Heart left ventricle (tissue), 16 donors: Measurements from ENCODE around the gene UBASH3A. TPM values are rescaled to one million over a fixed set of nuclear protein-coding genes. Genes with fewer than 3 reads are reported as not detected.

ENCODE experiments used
- ATAC-seq, 4 donors: fragments of 200-7000 bp; cut with Tn5 transposase; one replicate each; pipeline ENCODE4 v1.9.1; 2020 to 2022; ENCODE audit warnings: moderate library complexity in 4 of 4, mild to moderate bottlenecking in 3 of 4, moderate number of reproducible peaks in 1 of 4
- DNase-seq, 5 donors: peaks; one replicate each; pipeline ENCODE4 v3.0.0-alpha.2; 2020
- H3K27ac ChIP-seq, 12 donors: fragments of 200-600 bp; sonication (generic) in 4 of 12; one replicate each; pipeline versions ENCODE4 v1.5.0 to v1.8.0; 2016 to 2022; ENCODE audit warnings: mild to moderate bottlenecking in 2 of 12
- H3K27me3 ChIP-seq, 9 donors: fragments of 200-600 bp; sonication (generic) in 2 of 9; one replicate each; pipeline versions ENCODE4 v1.5.1 to v1.8.0; 2016 to 2022; ENCODE audit warnings: mild to moderate bottlenecking in 3 of 9
- H3K36me3 ChIP-seq, 9 donors: fragments of 200-600 bp; sonication (generic) in 2 of 9; one replicate each; pipeline versions ENCODE4 v1.5.0 to v1.8.0; 2018 to 2022; ENCODE audit warnings: mild to moderate bottlenecking in 2 of 9
- H3K4me1 ChIP-seq, 12 donors: fragments of 200-600 bp; sonication (generic) in 4 of 12; one replicate each; pipeline versions ENCODE4 v1.5.0 to v1.8.0; 2016 to 2022; ENCODE audit warnings: mild to moderate bottlenecking in 3 of 12
- H3K4me3 ChIP-seq, 12 donors: fragments of 200-600 bp; sonication (generic) in 4 of 12; one replicate each; pipeline versions ENCODE4 v1.5.0 to v1.8.0; 2017 to 2022; ENCODE audit warnings: mild to moderate bottlenecking in 9 of 12, moderate library complexity in 4 of 12
- H3K9me3 ChIP-seq, 12 donors: fragments of 200-600 bp; sonication (generic) in 4 of 12; one replicate each; pipeline versions ENCODE4 v1.5.0 to v1.8.0; 2016 to 2022; ENCODE audit warnings: mild to moderate bottlenecking in 1 of 12
- POLR2A ChIP-seq, 2 donors: fragments of 450-650 bp; IDR thresholded peaks; one replicate each; pipeline ENCODE4 v1.6.1; 2017; ENCODE audit warnings: antibody characterized with exemption in 2 of 2, mild to moderate bottlenecking in 2 of 2, moderate library complexity in 2 of 2
- WGBS, 4 donors: extraction: QIAGEN DNeasy Blood & Tissue Kit in 2 of 4; methylation state at CpG; one replicate each; pipeline versions ENCODE4 v1.1.5 to v1.1.7; 2013 to 2018; 5-methylcytosine and 5-hydroxymethylcytosine counted together
- intact Hi-C, 10 donors: fragments of 100-400 bp; cut with DNase I; formaldehyde crosslinking; loops; one replicate each; pipeline versions ENCODE4 v1.11.1 to v1.14.2; 2022
- polyA plus RNA-seq, 2 donors: library from polyadenylated mRNA; stranded (reverse); fragments of 200-250 nt; gene quantifications; one replicate each; pipeline ENCODE4 v1.2.3, GENCODE V29; 2013
- total RNA-seq, 9 donors: library from RNA; depleted of rRNA in 2 of 9; stranded (reverse); fragments of >200 nt in 2 of 9; fragmentation: NEBNext Ultra II Directional in 3 of 9; extraction: Animal tissue kit (Norgen Biotek cat#: 25700) in 3 of 9; gene quantifications; one replicate each; pipeline versions ENCODE4 v1.1.0 to v1.2.4, GENCODE V29; 2016 to 2023
- TF ChIP-seq, protein P1 (sequence below), 12 donors: fragments of 200-600 bp; sonication (generic) in 4 of 12; IDR thresholded peaks; one replicate each; pipeline versions ENCODE4 v1.5.0 to v1.8.0; 2018 to 2022; ENCODE audit warnings: antibody characterized with exemption in 12 of 12, mild to moderate bottlenecking in 5 of 12
- donor health status: ischemic (EF 13 %, LVEDD 7.1; RV severe dilation, severe dysfunction).
- donor health status: healthy with polysubstance abuse.
- donor health status: DM: no; HTN: yes; CAD: no.
- donor health status: DM: no; HTN: no; CAD: no.
- donor health status: ischemic (EF 25% LVEDD 6.9; RV normal size, moderate dysfunction).
- donor health status: ischemic (EF 25% LVEDD 5.7; RV mildly dilated, moderate dysfunction).
- donor health status: healthy.
- donor health status: DM: yes; HTN: yes; CAD: no.
- donor health status: ischemic (EF 35%, LVEDD 5.7; RV mildly dilated, moderate dysfunction).
- donor health status: nonischemic (EF 11% LVEDD 7.7; RV severe dilation, severe dysfunction).
- donor health status: DM: yes; HTN: yes; CAD: no.
- donor health status: PGD.
- donor health status: ischemic (EF 29% LVEDD 5.4; RV normal size, mild dysfunction).
- donor health status: nonischemic (EF 23%, LVEDD 6.1; RV moderate dilation, normal function).

Gene UBASH3A
- total and polyA plus RNA-seq, 11 donors: 0.04 to 2.4 (median 0.47) TPM; not detected in 7

DNA sequence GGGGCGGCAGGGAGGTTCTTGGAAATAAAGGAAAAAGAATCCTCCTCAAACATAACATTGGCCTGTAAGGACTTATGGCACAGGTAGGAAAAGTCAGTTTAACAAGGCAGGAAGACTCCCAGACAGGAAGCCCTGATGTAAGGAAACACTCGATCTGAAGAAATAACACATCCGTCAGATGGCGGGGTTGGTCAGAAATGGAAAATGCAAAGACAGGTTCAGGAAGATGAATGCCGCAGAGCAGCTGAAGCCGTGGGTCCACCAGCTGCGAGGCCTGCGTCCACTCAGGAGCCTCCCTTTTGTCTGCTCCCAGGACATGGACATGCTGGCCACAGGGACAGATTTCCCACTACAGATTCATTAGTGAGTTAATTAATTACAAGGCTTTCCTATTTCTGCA is 88.5 kb downstream of the UBASH3A start:
- intact Hi-C loops: no loop called here
- no peaks in the 10 kb centered on the region for H3K36me3 ChIP-seq

DNA sequence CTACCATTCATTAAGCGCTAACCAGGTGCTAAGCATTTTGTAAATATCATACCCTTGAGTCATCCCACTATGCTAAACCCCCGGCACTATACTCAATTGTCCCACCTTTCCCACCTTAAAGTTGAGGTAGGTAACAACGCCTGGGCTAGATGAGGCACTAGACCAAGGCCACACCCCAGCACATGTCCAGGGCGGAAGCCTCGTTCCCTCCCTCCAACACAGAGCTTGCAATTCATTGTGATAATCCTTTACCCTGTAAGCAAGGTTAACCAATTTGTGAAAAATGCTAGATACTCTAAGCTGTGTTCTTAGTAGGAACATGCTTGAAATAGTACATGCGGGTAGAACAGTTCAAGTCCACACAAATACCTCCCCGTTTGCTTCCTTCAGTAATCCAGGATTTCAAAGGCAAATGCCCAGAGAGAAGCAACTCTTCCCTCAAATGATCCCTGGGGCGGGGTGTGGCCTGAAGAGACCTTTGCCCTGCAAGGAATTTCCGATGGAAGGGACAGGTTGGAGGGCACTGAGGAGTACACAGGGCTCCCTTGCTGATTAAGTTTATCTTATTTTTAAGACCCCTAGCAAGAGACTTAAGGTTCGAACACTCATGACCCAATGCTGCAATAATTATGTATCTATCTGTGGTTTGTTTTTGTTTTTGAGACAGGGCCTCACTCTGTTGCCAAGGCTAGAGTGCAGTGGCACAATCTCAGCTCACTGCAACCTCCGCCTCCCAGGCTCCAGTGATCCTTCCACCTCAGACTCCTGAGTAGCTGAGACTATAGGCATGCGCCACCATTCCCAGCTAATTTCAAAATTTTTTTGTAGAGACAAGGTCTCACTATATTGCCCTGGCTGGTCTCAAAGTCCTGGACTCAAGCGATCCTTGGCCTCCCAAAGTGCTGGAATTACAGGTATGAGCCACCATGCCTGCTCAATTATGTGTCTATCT is 89.7 kb downstream of the UBASH3A start:
- Histone ChIP-seq H3K9me3 (no peaks in the 10 kb centered on the region), H3K27me3 (peaks cover 0 to 3% (median 0%) of the 10 kb centered on the region in 9 donors)

More for the DNA sequence above, 88.5 kb downstream of the UBASH3A start:
- peaks cover 0 to 7% (median 0%) of the 10 kb centered on the region in 9 donors for H3K27me3 ChIP-seq
- peaks cover 0 to 15% (median 6%) of the 10 kb centered on the region in 12 donors for H3K4me1 ChIP-seq
- H3K27ac ChIP-seq: no peak overlapping the region
- WGBS, 4 donors: 65 to 80% (median 71%) methylated on average over 8 of the region's 8 CpGs
- TF ChIP-seq, protein P1, sequence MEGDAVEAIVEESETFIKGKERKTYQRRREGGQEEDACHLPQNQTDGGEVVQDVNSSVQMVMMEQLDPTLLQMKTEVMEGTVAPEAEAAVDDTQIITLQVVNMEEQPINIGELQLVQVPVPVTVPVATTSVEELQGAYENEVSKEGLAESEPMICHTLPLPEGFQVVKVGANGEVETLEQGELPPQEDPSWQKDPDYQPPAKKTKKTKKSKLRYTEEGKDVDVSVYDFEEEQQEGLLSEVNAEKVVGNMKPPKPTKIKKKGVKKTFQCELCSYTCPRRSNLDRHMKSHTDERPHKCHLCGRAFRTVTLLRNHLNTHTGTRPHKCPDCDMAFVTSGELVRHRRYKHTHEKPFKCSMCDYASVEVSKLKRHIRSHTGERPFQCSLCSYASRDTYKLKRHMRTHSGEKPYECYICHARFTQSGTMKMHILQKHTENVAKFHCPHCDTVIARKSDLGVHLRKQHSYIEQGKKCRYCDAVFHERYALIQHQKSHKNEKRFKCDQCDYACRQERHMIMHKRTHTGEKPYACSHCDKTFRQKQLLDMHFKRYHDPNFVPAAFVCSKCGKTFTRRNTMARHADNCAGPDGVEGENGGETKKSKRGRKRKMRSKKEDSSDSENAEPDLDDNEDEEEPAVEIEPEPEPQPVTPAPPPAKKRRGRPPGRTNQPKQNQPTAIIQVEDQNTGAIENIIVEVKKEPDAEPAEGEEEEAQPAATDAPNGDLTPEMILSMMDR (IDR thresholded peaks at IDR 0.05): no peak
- no peak for ATAC-seq
- no peak for DNase-seq
- no peak overlapping the region for H3K4me3 ChIP-seq
- H3K9me3 ChIP-seq: no peaks in the 10 kb centered on the region

DNA sequence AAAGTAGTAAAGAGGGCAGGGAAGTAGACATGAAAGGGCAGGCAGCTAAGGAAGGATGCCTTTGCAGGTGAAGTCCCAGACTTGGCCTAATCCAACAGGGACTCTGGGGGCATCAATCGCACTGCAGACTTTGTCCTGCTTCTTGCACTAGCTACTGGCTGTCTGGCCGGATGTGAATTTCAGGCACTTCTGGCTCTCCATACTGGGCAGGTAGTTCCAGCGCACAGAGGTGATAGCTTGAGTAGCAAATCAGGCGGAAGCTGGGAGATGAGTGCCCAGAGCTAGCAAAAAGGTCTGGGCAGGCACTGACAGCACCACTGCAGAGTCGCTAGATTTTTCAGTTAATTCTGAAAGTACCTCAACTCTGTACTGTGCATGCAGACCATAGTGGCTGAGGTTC is 91.3 kb downstream of the UBASH3A start:
- intact Hi-C loops: no loop called here
- Histone ChIP-seq H3K4me3 (no peak overlapping the region), H3K27me3 (no peaks in the 10 kb centered on the region), H3K36me3 (no peaks in the 10 kb centered on the region), H3K4me1 (peaks cover 0 to 15% (median 7%) of the 10 kb centered on the region in 12 donors), H3K9me3 (no peaks in the 10 kb centered on the region), H3K27ac (no peak overlapping the region)
- ATAC-seq (no peak), DNase-seq (no peak)
- WGBS, 4 donors: 87 to 94% (median 92%) methylated on average over 5 of the region's 5 CpGs
- TF ChIP-seq POLR2A (IDR thresholded peaks at IDR 0.05): no peak
- TF ChIP-seq, protein P1 (IDR thresholded peaks at IDR 0.05): no peak

More for the DNA sequence above, 89.7 kb downstream of the UBASH3A start:
- peaks cover 0 to 15% (median 7%) of the 10 kb centered on the region in 12 donors for H3K4me1 ChIP-seq
- no peak overlapping the region for H3K27ac ChIP-seq
- 80 to 90% (median 85%) methylated on average over 13 of the region's 13 CpGs for WGBS, 4 donors
- H3K4me3 ChIP-seq: no peak overlapping the region
- TF ChIP-seq, protein P1 (IDR thresholded peaks at IDR 0.05): no peak
- no peak for TF ChIP-seq POLR2A (IDR thresholded peaks at IDR 0.05)
- intact Hi-C loops: no loop called here
- DNase-seq (no peak), ATAC-seq (no peak)
- H3K36me3 ChIP-seq: no peaks in the 10 kb centered on the region

DNA sequence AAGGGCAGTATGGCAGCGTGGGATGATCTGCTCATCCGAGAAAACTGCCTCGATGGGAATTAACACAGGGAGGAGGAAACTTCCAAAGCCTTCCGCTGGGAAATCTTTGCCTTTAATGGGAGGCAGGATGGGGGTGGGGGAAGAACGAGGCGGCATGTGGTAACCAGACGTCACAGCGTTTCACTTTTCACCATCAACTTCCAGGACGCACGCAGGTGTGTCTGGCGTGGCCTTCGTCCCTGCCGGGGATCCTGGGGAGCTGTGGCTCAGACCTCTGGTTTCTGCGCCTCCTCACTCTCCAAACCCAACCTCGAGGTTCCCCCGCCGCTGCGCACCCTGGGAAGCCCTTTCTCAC is 92.0 kb downstream of the UBASH3A start:
- ATAC-seq (peak in 1 of 4 donors; percentile 1), DNase-seq (no peak)
- no peaks in the 10 kb centered on the region for H3K9me3 ChIP-seq
- 1 to 3% (median 2%) methylated on average over 14 to 18 of the region's 18 CpGs for WGBS, 4 donors
- H3K27me3 ChIP-seq: no peaks in the 10 kb centered on the region
- intact Hi-C loops: no loop called here
- H3K4me1 ChIP-seq: peaks cover 0 to 15% (median 7%) of the 10 kb centered on the region in 12 donors
- H3K27ac ChIP-seq: peak overlapping the region in 2 of 12 donors; percentile 64 to 80
- no peak for TF ChIP-seq POLR2A (IDR thresholded peaks at IDR 0.05)
- TF ChIP-seq, protein P1 (IDR thresholded peaks at IDR 0.05): no peak
- H3K4me3 ChIP-seq: peak overlapping the region; percentile 28 to 81 (median 65)
- H3K36me3 ChIP-seq: no peaks in the 10 kb centered on the region
